Measurements from ENCODE around the gene KRTAP5-2.
A peak's percentile ranks its signal among the peaks of the same experiment; 100 is the strongest.

The KRTAP5-2 gene

DNA sequence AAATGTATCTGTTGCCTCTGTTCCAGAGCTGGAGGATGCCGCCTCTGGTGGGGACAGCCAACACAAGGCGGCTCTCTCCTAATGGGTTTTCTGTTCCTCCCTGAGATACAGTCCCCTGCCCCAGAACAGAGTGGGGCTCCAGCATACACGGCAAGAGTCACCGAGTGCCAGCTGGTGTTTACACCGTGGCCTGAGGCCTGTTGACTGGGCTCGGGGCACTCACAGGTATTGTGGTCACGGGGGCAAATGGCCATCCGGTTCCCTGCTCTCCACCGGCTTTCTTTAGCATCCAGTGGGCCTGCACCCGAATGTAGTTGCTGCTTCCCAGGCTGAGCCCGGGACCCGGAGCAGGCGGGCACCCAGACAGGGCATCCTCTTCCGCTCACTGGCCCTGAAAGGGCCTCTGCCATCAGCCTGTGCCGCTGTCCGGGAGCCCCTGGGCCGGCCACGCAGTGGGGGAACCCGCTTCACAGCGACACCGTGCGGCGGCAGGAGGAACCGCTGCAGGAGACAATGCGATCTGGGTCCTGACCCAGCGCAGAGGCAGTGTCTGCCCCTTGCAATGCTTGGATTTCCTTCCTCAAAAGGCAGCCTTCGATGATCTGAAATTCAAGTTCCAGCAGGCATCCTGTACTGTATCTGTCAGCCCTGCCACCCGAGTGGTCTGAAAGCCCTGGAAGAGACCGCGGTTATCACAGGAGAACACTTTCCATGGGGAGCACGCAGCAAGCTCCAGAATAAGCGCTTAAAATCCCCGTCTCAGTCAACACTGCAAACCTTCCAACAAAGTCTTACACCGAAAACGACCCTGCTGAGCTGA is 30.6 kb upstream of the KRTAP5-2 start:
- H3K4me3 ChIP-seq (replicated peaks; ENCODE audit: low read depth, low read length) = no peak overlapping the region
- DNase-seq (ENCODE audit: extremely low read depth, low read depth) = no peak
- peak; percentile 96 for TF ChIP-seq CTCF (IDR thresholded peaks at IDR 0.05; ENCODE audit: low read depth, low read length, missing control alignments)

DNA sequence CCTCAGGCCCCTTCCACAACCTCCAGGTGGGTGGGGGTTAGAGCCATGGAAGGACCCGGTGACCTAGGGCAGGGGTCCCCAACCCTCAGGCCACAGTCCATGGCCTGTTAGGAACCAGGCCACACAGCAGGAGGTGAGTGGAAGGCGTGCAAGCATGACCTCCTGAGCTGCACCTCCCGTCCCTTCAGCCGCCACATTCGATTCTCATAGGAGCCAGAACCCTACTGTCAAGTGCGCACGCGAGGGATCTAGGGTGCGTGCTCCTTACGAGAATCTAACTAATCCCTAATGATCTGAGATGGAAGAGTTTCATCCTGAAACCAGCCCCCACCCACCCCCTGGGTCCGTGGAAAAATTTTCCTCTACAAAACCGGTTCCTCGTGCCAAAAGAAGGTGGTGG is 27.4 kb upstream of the KRTAP5-2 start:
- no peak for DNase-seq (ENCODE audit: extremely low read depth, low read depth)
- no peak for TF ChIP-seq CTCF (IDR thresholded peaks at IDR 0.05; ENCODE audit: low read depth, low read length, missing control alignments)

DNA sequence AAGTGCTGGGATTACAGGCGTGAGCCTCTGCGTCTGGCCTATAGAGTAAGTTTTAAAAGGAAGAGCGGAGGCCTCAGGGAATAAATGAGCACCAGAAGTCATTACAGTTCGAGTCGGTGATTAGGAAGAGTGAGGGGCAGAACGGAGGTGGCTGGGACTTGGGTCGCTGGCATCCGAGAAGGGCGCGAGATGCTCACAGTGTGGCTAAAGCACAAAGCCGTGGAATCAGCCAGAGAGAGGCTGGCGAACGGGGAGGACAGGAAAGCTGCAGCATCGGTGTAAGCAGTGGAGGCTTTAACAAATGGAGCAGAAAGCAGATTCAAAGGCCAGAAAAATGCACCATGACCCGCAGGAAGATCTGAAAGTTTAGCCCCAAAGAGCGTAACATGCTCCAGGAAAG is 26.5 kb upstream of the KRTAP5-2 start:
- no peak for DNase-seq (ENCODE audit: extremely low read depth, low read depth)
- no peak overlapping the region for H3K4me3 ChIP-seq (replicated peaks; ENCODE audit: low read depth, low read length)
- no peak for TF ChIP-seq CTCF (IDR thresholded peaks at IDR 0.05; ENCODE audit: low read depth, low read length, missing control alignments)

More for the DNA sequence above, 27.4 kb upstream of the KRTAP5-2 start:
- H3K4me3 ChIP-seq (replicated peaks; ENCODE audit: low read depth, low read length) = no peak overlapping the region

- no peak for TF ChIP-seq CTCF (IDR thresholded peaks at IDR 0.05; ENCODE audit: low read depth, low read length, missing control alignments)
- no peak for DNase-seq (ENCODE audit: extremely low read depth, low read depth)
- no peak overlapping the region for H3K4me3 ChIP-seq (replicated peaks; ENCODE audit: low read depth, low read length)
Observed at GRCh38 chr11:1623716-1624115, 25.6 kb upstream of the KRTAP5-2 start.

- no peak for TF ChIP-seq CTCF (IDR thresholded peaks at IDR 0.05; ENCODE audit: low read depth, low read length, missing control alignments)
- no peak for DNase-seq (ENCODE audit: extremely low read depth, low read depth)
- no peak within 1 kb of the TSS for H3K4me3 ChIP-seq (replicated peaks; ENCODE audit: low read depth, low read length)
Observed at GRCh38 chr11:1622086-1622485, 24.0 kb upstream of the KRTAP5-2 start, which contains the start of gene KRTAP5-4. Gene KRTAP5-4, minus strand, starts transcription at chr11:1622138. Its CDS starts 45 bp downstream, at chr11:1622093.

DNA sequence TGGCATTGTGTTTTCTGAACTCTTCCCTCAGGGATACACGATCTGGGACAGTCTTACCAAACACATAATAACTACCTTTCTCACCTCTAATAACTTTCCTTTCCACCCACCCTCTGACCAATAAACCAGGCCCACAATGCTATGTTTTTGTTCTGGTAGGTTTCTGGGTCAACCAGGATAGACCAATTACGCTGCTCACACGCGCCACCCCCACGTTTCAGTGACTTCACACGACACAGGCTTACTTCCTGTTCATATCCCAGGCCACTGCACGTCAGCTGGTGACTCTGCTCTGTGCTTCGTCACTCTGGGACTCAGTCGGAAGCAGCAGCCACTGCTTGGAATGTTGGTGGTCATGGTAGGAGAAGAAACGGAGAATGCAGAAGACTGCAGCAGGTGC is 21.4 kb upstream of the KRTAP5-2 start:
- no peak for DNase-seq (ENCODE audit: extremely low read depth, low read depth)
- TF ChIP-seq CTCF (IDR thresholded peaks at IDR 0.05; ENCODE audit: low read depth, low read length, missing control alignments) = no peak
- no peak overlapping the region for H3K4me3 ChIP-seq (replicated peaks; ENCODE audit: low read depth, low read length)
